ENCODE data around the gene BCKDK. TPM values are rescaled to one million over a fixed set of nuclear protein-coding genes. Genes with fewer than 3 reads are reported as not detected.

The BCKDK gene
- total and polyA plus RNA-seq, 2 of the 13 experiments (the other 11 are each of a cell fraction or from before 2014, with no cell fraction given) = 24.9 to 42.6 TPM

DNA sequence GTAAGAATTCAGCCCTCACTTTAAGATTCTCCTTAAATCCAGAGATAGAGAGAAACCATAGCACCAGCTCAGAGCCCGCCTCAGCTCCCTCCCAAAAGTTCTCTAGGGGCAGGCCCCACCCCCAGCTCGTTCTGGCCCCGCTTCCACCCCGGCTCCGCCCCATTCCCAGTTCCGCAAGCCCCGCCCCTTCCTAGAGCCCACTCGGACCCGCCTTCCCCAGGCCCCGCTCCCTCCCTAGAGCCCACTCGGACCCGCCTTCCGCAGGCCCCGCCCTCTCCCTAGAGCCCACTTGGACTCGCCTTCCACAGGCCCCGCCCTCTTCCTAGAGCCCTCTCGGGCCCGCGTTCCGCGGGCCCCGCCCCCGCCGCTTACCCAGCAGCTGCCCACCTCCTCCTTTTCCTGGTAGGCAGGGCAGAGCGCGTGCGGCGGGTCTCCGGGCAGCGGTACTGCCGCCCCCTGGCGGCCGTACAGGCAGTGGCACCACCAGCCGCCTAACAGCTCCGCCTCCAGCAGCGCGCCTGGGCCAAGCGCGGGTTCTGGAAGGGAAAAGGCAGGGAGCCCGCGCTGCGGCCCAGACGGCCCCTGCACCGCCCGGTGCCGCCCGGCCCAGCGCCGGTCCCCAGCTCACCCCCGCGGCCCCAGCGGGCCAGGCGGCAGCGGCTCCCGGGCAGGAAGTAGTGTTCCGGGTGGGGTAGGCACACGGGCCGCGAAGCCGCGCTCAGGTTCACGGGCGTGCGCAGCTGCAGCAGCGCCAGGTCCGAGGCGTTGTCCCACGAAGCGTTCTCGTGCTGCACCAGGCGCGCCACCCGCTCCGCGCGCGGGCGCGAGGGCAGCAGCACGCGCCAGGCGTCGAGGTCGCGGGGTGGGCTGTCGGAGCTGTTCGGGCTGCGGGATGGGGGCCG, 34.2 kb downstream of the BCKDK start:
- peak; percentile 74 for ATAC-seq
- H2AFZ ChIP-seq (ENCODE audit: low read length) = peak overlapping the region; percentile 75
- WGBS (ENCODE audit: low lambda C conversion rate) = 31% methylated on average over 69 of the region's 89 CpGs
- peak overlapping the region; percentile 39 to 77 (median 64) for H3K4me3 ChIP-seq (replicated peaks in 1 of 3; ENCODE audit: insufficient read depth in 1 of 3, low read depth in 2 of 3, low read length in 3 of 3)
- BruUV-seq (replicated peaks) = no TSS peak
- FAIRE-seq = peak; percentile 50
- H4K20me1 ChIP-seq (ENCODE audit: insufficient read depth, low read length) = no peaks in the 10 kb centered on the region
- CTCF ChIA-PET (ENCODE audit: low intra/inter-chr PET ratio, low total read pairs) = interaction anchor here (1.2 to 1.9 kb wide), 2 partner anchors 37 to 117 kb away, joined by 3 to 9 read pairs; no protein-coding TSS in a partner anchor
- POLR2A ChIA-PET = interaction anchor here (0.6 to 11.4 kb wide), 38 partner anchors 9 to 571 kb away, joined by 3 to 275 read pairs (median 5); partner anchors contain the start of genes ARMC5, BCKDK, FUS and HSD3B7
- H3K9ac ChIP-seq (ENCODE audit: insufficient read depth, low read depth, low read length) = peak overlapping the region; percentile 67
- H3K9me3 ChIP-seq (ENCODE audit: low read length) = no peaks in the 10 kb centered on the region
- peak; percentile 98 for DNase-seq (ENCODE audit: low spot score)
- H3K4me1 ChIP-seq (ENCODE audit: insufficient read depth, low read length) = peaks cover 65% of the 10 kb centered on the region
- H3K27ac ChIP-seq (ENCODE audit: extremely low read length, insufficient read depth, low read length) = peak overlapping the region; percentile 80
- in situ Hi-C loops (cut with HindIII; ENCODE audit: extremely low pct_ligation_motif_present, low pct_unique_long_range_greater_than_20kb) = no loop called here
- peaks cover 0 to 14% of the 10 kb centered on the region in 2 experiments; a peak in 3 of 5 replicates for H3K27me3 ChIP-seq (ENCODE audit: control insufficient read depth in 1 of 2, insufficient read depth in 2 of 2, low read length in 2 of 2)
- H3K4me2 ChIP-seq (ENCODE audit: low read depth, low read length) = peak overlapping the region; percentile 91
- H3K36me3 ChIP-seq (replicated peaks in 1 of 2; ENCODE audit: control insufficient read depth in 1 of 2, insufficient read depth in 2 of 2, low read length in 2 of 2) = no peaks in the 10 kb centered on the region
- intact Hi-C loops (cut with micrococcal nuclease; ENCODE audit: unreplicated experiment) = loop anchor here (1.0 to 10.0 kb wide), 7 partner anchors 25 to 188 kb away; partner anchors contain the start of genes HSD3B7, KAT8, SETD1A and ZNF646
- no peaks in the 10 kb centered on the region for H3K79me2 ChIP-seq (ENCODE audit: insufficient read depth, low read length)
- TF ChIP-seq ARNTL (CRISPR knock-in tag; IDR thresholded peaks at IDR 0.05) (no peak), MBD4 (IDR thresholded peaks at IDR 0.05; ENCODE audit: borderline replicate concordance, low read length) (no peak), ZNF816 (CRISPR knock-in tag; IDR thresholded peaks at IDR 0.05; ENCODE audit: borderline replicate concordance) (no peak), ZFP90 (CRISPR knock-in tag; IDR thresholded peaks at IDR 0.05; ENCODE audit: borderline replicate concordance) (peak; percentile 61; the same call in 1 of the 2 replicates), SP5 (CRISPR knock-in tag; IDR thresholded peaks at IDR 0.05; ENCODE audit: borderline replicate concordance, low read depth) (peak; percentile 84), NFIB (CRISPR knock-in tag; IDR thresholded peaks at IDR 0.05; ENCODE audit: borderline replicate concordance) (no peak), ZFX (CRISPR knock-in tag; IDR thresholded peaks at IDR 0.05; ENCODE audit: low read depth) (peak; percentile 67), FOXJ3 (CRISPR knock-in tag; IDR thresholded peaks at IDR 0.05; ENCODE audit: borderline replicate concordance) (0 out of 2 replicates have a peak, but pooled peaks have one; percentile 10), POLR2AphosphoS5 (IDR thresholded peaks at IDR 0.05; ENCODE audit: low read depth, low read length) (peak; percentile 72), PHB2 (IDR thresholded peaks at IDR 0.05; ENCODE audit: partially characterized antibody) (no peak), ZFP1 (CRISPR knock-in tag; IDR thresholded peaks at IDR 0.05) (peak; percentile 79; the same call in 1 of the 2 replicates), AKAP8 (CRISPR knock-in tag; IDR thresholded peaks at IDR 0.05) (peak; percentile 58; the same call in 1 of the 2 replicates), ZSCAN9 (CRISPR knock-in tag; IDR thresholded peaks at IDR 0.05; ENCODE audit: borderline replicate concordance) (0 out of 2 replicates have a peak, but pooled peaks have one; percentile 56), TGIF2 (CRISPR knock-in tag; IDR thresholded peaks at IDR 0.05) (peak; percentile 60; the same call in 1 of the 2 replicates), ZKSCAN1 (IDR thresholded peaks at IDR 0.05; ENCODE audit: low read length) (peak; percentile 51; the same call in 1 of the 2 replicates)
- TF ChIP-seq, protein P1, sequence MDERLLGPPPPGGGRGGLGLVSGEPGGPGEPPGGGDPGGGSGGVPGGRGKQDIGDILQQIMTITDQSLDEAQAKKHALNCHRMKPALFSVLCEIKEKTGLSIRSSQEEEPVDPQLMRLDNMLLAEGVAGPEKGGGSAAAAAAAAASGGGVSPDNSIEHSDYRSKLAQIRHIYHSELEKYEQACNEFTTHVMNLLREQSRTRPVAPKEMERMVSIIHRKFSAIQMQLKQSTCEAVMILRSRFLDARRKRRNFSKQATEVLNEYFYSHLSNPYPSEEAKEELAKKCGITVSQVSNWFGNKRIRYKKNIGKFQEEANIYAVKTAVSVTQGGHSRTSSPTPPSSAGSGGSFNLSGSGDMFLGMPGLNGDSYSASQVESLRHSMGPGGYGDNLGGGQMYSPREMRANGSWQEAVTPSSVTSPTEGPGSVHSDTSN (CRISPR knock-in tag; IDR thresholded peaks at IDR 0.05) = no peak
- TF ChIP-seq, protein P2, sequence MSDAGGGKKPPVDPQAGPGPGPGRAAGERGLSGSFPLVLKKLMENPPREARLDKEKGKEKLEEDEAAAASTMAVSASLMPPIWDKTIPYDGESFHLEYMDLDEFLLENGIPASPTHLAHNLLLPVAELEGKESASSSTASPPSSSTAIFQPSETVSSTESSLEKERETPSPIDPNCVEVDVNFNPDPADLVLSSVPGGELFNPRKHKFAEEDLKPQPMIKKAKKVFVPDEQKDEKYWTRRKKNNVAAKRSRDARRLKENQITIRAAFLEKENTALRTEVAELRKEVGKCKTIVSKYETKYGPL (CRISPR knock-in tag; IDR thresholded peaks at IDR 0.05) = no peak
- TF ChIP-seq, protein P3, sequence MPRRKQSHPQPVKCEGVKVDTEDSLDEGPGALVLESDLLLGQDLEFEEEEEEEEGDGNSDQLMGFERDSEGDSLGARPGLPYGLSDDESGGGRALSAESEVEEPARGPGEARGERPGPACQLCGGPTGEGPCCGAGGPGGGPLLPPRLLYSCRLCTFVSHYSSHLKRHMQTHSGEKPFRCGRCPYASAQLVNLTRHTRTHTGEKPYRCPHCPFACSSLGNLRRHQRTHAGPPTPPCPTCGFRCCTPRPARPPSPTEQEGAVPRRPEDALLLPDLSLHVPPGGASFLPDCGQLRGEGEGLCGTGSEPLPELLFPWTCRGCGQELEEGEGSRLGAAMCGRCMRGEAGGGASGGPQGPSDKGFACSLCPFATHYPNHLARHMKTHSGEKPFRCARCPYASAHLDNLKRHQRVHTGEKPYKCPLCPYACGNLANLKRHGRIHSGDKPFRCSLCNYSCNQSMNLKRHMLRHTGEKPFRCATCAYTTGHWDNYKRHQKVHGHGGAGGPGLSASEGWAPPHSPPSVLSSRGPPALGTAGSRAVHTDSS (CRISPR knock-in tag; conservative IDR thresholded peaks at IDR 0.05) = no peak
- TF ChIP-seq, protein P4, sequence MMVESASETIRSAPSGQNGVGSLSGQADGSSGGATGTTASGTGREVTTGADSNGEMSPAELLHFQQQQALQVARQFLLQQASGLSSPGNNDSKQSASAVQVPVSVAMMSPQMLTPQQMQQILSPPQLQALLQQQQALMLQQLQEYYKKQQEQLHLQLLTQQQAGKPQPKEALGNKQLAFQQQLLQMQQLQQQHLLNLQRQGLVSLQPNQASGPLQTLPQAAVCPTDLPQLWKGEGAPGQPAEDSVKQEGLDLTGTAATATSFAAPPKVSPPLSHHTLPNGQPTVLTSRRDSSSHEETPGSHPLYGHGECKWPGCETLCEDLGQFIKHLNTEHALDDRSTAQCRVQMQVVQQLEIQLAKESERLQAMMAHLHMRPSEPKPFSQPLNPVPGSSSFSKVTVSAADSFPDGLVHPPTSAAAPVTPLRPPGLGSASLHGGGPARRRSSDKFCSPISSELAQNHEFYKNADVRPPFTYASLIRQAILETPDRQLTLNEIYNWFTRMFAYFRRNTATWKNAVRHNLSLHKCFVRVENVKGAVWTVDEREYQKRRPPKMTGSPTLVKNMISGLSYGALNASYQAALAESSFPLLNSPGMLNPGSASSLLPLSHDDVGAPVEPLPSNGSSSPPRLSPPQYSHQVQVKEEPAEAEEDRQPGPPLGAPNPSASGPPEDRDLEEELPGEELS (CRISPR knock-in tag; IDR thresholded peaks at IDR 0.05) = peak; percentile 38; the same call in 1 of the 2 replicates
